Measurements from ENCODE around the gene MC4R. TPM values are rescaled to one million over a fixed set of nuclear protein-coding genes. Genes with fewer than 3 reads are reported as not detected.
A peak's percentile ranks its signal among the peaks of the same experiment; 100 is the strongest.

MC4R gene
- polyA plus RNA-seq, 2 of the 4 experiments (the other 2 are of a cell fraction), result 0.08 TPM; not detected in 1

DNA sequence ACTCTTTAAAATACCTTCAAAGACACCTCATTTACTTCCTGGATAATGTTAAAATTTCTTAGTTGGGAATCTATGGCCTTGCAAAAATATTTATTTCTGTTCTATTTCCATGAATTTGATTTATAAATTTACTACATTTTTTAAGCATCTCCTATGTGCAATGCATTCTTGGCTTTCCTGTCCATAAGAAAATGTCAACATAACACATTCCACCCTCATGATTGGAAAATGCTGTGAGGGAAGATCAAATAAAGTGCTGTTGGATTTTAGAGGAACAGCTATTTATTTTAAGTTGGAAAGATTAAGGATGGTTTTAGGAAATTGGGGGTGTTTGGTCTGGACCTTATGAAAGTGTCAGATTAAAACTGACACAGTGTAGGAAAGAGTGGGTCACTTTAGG, 45.4 kb upstream of the MC4R start:
- H3K27ac ChIP-seq, result no peak overlapping the region
- ChIA-PET POLR2A (no interaction called here), CTCF (interaction anchor here (1.1 to 1.3 kb wide), 2 partner anchors 429 to 1015 kb away, joined by 3 to 4 read pairs; no protein-coding TSS in a partner anchor)
- no peak overlapping the region for H3K4me3 ChIP-seq
- H3K4me1 ChIP-seq, result no peaks in the 10 kb centered on the region
- no peak overlapping the region for H3K4me2 ChIP-seq
- DNase-seq (ENCODE audit: low read depth in 1 of 2, low spot score in 1 of 2) (no peak), FAIRE-seq (no peak), ATAC-seq (no peak)
- no peaks in the 10 kb centered on the region for H3K9me3 ChIP-seq
- TF ChIP-seq FOSL2 (IDR thresholded peaks at IDR 0.05), result no peak
- TF ChIP-seq FOSL2 (CRISPR knock-in tag; IDR thresholded peaks at IDR 0.05), result no peak
- TF ChIP-seq, protein P1, sequence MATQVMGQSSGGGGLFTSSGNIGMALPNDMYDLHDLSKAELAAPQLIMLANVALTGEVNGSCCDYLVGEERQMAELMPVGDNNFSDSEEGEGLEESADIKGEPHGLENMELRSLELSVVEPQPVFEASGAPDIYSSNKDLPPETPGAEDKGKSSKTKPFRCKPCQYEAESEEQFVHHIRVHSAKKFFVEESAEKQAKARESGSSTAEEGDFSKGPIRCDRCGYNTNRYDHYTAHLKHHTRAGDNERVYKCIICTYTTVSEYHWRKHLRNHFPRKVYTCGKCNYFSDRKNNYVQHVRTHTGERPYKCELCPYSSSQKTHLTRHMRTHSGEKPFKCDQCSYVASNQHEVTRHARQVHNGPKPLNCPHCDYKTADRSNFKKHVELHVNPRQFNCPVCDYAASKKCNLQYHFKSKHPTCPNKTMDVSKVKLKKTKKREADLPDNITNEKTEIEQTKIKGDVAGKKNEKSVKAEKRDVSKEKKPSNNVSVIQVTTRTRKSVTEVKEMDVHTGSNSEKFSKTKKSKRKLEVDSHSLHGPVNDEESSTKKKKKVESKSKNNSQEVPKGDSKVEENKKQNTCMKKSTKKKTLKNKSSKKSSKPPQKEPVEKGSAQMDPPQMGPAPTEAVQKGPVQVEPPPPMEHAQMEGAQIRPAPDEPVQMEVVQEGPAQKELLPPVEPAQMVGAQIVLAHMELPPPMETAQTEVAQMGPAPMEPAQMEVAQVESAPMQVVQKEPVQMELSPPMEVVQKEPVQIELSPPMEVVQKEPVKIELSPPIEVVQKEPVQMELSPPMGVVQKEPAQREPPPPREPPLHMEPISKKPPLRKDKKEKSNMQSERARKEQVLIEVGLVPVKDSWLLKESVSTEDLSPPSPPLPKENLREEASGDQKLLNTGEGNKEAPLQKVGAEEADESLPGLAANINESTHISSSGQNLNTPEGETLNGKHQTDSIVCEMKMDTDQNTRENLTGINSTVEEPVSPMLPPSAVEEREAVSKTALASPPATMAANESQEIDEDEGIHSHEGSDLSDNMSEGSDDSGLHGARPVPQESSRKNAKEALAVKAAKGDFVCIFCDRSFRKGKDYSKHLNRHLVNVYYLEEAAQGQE (IDR thresholded peaks at IDR 0.05), result no peak
- TF ChIP-seq, protein P2, sequence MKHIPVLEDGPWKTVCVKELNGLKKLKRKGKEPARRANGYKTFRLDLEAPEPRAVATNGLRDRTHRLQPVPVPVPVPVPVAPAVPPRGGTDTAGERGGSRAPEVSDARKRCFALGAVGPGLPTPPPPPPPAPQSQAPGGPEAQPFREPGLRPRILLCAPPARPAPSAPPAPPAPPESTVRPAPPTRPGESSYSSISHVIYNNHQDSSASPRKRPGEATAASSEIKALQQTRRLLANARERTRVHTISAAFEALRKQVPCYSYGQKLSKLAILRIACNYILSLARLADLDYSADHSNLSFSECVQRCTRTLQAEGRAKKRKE (CRISPR knock-in tag; IDR thresholded peaks at IDR 0.05; ENCODE audit: low read depth), result no peak
- no peak for TF ChIP-seq JUNB (IDR thresholded peaks at IDR 0.05)
- TF ChIP-seq, protein P3, sequence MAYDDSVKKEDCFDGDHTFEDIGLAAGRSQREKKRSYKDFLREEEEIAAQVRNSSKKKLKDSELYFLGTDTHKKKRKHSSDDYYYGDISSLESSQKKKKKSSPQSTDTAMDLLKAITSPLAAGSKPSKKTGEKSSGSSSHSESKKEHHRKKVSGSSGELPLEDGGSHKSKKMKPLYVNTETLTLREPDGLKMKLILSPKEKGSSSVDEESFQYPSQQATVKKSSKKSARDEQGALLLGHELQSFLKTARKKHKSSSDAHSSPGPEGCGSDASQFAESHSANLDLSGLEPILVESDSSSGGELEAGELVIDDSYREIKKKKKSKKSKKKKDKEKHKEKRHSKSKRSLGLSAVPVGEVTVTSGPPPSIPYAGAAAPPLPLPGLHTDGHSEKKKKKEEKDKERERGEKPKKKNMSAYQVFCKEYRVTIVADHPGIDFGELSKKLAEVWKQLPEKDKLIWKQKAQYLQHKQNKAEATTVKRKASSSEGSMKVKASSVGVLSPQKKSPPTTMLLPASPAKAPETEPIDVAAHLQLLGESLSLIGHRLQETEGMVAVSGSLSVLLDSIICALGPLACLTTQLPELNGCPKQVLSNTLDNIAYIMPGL (CRISPR knock-in tag; IDR thresholded peaks at IDR 0.05; ENCODE audit: borderline replicate concordance), result no peak
- no peak for TF ChIP-seq CBX8 (IDR thresholded peaks at IDR 0.05)
- TF ChIP-seq SREBF2 (IDR thresholded peaks at IDR 0.05), result no peak
- no peak for TF ChIP-seq HDAC2 (IDR thresholded peaks at IDR 0.05)
- TF ChIP-seq POLR2A (IDR thresholded peaks at IDR 0.05; ENCODE audit: low read length), result no peak
- TF ChIP-seq EHMT2 (IDR thresholded peaks at IDR 0.05; ENCODE audit: low read depth), result no peak
- TF ChIP-seq CBX2 (IDR thresholded peaks at IDR 0.05; ENCODE audit: borderline replicate concordance, low read depth), result no peak
- no peak for TF ChIP-seq FOXS1 (CRISPR knock-in tag; IDR thresholded peaks at IDR 0.05)
- TF ChIP-seq, protein P4, sequence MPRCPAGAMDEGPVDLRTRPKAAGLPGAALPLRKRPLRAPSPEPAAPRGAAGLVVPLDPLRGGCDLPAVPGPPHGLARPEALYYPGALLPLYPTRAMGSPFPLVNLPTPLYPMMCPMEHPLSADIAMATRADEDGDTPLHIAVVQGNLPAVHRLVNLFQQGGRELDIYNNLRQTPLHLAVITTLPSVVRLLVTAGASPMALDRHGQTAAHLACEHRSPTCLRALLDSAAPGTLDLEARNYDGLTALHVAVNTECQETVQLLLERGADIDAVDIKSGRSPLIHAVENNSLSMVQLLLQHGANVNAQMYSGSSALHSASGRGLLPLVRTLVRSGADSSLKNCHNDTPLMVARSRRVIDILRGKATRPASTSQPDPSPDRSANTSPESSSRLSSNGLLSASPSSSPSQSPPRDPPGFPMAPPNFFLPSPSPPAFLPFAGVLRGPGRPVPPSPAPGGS (IDR thresholded peaks at IDR 0.05), result no peak

DNA sequence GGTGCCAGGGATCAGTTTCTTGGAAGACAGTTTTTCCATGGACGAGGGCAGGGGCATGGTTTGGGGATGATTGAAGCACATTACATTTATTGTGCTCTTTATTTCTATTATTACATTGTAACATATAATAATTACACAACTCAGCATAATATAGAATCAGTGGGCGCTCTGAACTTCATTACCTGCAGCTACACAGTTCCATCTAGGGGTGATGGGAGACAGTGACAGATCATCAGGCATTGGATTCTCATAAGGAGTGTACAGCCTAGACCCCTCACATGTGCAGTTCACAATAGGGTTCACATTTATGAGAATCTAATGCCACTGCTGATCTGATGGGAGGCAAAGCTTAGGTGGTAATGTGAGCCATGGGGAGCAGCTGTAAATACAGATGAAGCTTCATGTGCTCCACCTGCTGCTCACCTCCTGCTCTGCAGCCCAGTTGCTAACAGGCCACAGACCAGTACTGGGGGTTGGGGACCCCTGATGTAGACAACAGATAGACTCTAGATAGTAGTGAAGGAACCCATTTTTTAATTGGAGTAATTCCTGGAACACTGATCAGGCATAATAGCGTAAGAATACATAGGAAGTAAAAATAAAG, 41.5 kb upstream of the MC4R start:
- 50% methylated on average over 3 of the region's 3 CpGs for WGBS (ENCODE audit: missing lambda C conversion rate)
- no peaks in the 10 kb centered on the region for H3K4me1 ChIP-seq
- ChIA-PET CTCF (interaction anchor here (0.6 to 1.5 kb wide), 8 partner anchors 10 to 635 kb away, joined by 3 to 30 read pairs (median 3); no protein-coding TSS in a partner anchor), POLR2A (no interaction called here)
- DNase-seq (ENCODE audit: low read depth in 1 of 2, low spot score in 1 of 2), result peak in 1 of 2 experiments; percentile 11
- no peaks in the 10 kb centered on the region for H3K9me3 ChIP-seq
- no peak overlapping the region for H3K4me2 ChIP-seq
- peak in 1 of 2 experiments; percentile 55; a peak in 2 of 6 replicates for ATAC-seq
- H3K4me3 ChIP-seq, result no peak overlapping the region
- no peak overlapping the region for H3K27ac ChIP-seq
- FAIRE-seq, result no peak
- TF ChIP-seq, protein P5, sequence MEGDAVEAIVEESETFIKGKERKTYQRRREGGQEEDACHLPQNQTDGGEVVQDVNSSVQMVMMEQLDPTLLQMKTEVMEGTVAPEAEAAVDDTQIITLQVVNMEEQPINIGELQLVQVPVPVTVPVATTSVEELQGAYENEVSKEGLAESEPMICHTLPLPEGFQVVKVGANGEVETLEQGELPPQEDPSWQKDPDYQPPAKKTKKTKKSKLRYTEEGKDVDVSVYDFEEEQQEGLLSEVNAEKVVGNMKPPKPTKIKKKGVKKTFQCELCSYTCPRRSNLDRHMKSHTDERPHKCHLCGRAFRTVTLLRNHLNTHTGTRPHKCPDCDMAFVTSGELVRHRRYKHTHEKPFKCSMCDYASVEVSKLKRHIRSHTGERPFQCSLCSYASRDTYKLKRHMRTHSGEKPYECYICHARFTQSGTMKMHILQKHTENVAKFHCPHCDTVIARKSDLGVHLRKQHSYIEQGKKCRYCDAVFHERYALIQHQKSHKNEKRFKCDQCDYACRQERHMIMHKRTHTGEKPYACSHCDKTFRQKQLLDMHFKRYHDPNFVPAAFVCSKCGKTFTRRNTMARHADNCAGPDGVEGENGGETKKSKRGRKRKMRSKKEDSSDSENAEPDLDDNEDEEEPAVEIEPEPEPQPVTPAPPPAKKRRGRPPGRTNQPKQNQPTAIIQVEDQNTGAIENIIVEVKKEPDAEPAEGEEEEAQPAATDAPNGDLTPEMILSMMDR (IDR thresholded peaks at IDR 0.05), result peak; percentile 43; the same call in 2 of the 3 replicates
- peak; percentile 37; the same call in 1 of the 3 replicates for TF ChIP-seq SMC3 (IDR thresholded peaks at IDR 0.05)
- TF ChIP-seq, protein P6, sequence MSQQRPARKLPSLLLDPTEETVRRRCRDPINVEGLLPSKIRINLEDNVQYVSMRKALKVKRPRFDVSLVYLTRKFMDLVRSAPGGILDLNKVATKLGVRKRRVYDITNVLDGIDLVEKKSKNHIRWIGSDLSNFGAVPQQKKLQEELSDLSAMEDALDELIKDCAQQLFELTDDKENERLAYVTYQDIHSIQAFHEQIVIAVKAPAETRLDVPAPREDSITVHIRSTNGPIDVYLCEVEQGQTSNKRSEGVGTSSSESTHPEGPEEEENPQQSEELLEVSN (IDR thresholded peaks at IDR 0.05; ENCODE audit: borderline replicate concordance, low read depth), result no peak
- peak; percentile 37 to 46; a peak in 3 of 5 replicates for TF ChIP-seq RAD21 (conservative IDR thresholded peaks at IDR 0.05 in 1 of 2, IDR thresholded peaks at IDR 0.05 in 1 of 2)
- peak; percentile 13 for TF ChIP-seq MAFK (IDR thresholded peaks at IDR 0.05; ENCODE audit: partially characterized antibody)
- no peak for TF ChIP-seq CBX8 (IDR thresholded peaks at IDR 0.05)

All from A549 (cell line).